Measurements from ENCODE around the gene IL1R2. TPM values are rescaled to one million over a fixed set of nuclear protein-coding genes. Genes with fewer than 3 reads are reported as not detected.

The IL1R2 gene
- total and polyA plus RNA-seq, 3 donors from 2014 or later: 2.2 to 3.7 (median 2.7) TPM

GRCh38 chr2:102046135-102046986 is 54.6 kb downstream of the IL1R2 start:
- no peak overlapping the region for H3K4me3 ChIP-seq
- H3K4me1 ChIP-seq: peaks cover 25% of the 10 kb centered on the region
- WGBS, 2 donors: 84% methylated on average over 8 to 9 of the region's 9 CpGs
- no peaks in the 10 kb centered on the region for H3K9me3 ChIP-seq
- TF ChIP-seq, protein P1, sequence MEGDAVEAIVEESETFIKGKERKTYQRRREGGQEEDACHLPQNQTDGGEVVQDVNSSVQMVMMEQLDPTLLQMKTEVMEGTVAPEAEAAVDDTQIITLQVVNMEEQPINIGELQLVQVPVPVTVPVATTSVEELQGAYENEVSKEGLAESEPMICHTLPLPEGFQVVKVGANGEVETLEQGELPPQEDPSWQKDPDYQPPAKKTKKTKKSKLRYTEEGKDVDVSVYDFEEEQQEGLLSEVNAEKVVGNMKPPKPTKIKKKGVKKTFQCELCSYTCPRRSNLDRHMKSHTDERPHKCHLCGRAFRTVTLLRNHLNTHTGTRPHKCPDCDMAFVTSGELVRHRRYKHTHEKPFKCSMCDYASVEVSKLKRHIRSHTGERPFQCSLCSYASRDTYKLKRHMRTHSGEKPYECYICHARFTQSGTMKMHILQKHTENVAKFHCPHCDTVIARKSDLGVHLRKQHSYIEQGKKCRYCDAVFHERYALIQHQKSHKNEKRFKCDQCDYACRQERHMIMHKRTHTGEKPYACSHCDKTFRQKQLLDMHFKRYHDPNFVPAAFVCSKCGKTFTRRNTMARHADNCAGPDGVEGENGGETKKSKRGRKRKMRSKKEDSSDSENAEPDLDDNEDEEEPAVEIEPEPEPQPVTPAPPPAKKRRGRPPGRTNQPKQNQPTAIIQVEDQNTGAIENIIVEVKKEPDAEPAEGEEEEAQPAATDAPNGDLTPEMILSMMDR (IDR thresholded peaks at IDR 0.05): no peak
- TF ChIP-seq POLR2A (IDR thresholded peaks at IDR 0.05): no peak
- H3K27ac ChIP-seq: no peak overlapping the region
- H3K36me3 ChIP-seq (ENCODE audit: low read depth, missing control alignments): no peaks in the 10 kb centered on the region
- DNase-seq: no peak
- intact Hi-C loops (cut with DNase I; ENCODE audit: low total_unique reads): no loop called here
- H3K27me3 ChIP-seq: no peaks in the 10 kb centered on the region

- peaks cover 33% of the 10 kb centered on the region for H3K4me1 ChIP-seq
- intact Hi-C loops (cut with DNase I; ENCODE audit: low total_unique reads): no loop called here
- no peaks in the 10 kb centered on the region for H3K27me3 ChIP-seq
- TF ChIP-seq POLR2A (IDR thresholded peaks at IDR 0.05): no peak
- TF ChIP-seq, protein P1 (IDR thresholded peaks at IDR 0.05): no peak
- H3K36me3 ChIP-seq (ENCODE audit: low read depth, missing control alignments): no peaks in the 10 kb centered on the region
- H3K4me3 ChIP-seq: no peak overlapping the region
- peak; percentile 75 for DNase-seq
- H3K27ac ChIP-seq: peak overlapping the region; percentile 40 to 75
- no peaks in the 10 kb centered on the region for H3K9me3 ChIP-seq
- 39 to 42% methylated on average over 8 of the region's 8 CpGs for WGBS, 2 donors
Measured at GRCh38 chr2:102048465-102048864, 56.7 kb downstream of the IL1R2 start.

- 33 to 42% methylated on average over 10 of the region's 10 CpGs for WGBS, 2 donors
- H3K36me3 ChIP-seq (ENCODE audit: low read depth, missing control alignments): no peaks in the 10 kb centered on the region
- no peaks in the 10 kb centered on the region for H3K27me3 ChIP-seq
- no peaks in the 10 kb centered on the region for H3K9me3 ChIP-seq
- H3K4me1 ChIP-seq: peaks cover 33% of the 10 kb centered on the region
- DNase-seq: peak; percentile 48
- peak overlapping the region; percentile 32 to 75 for H3K27ac ChIP-seq
- no peak overlapping the region for H3K4me3 ChIP-seq
- intact Hi-C loops (cut with DNase I; ENCODE audit: low total_unique reads): no loop called here
- TF ChIP-seq POLR2A (IDR thresholded peaks at IDR 0.05): no peak
- TF ChIP-seq, protein P1 (IDR thresholded peaks at IDR 0.05): no peak
Measured at GRCh38 chr2:102049756-102050443, 58.1 kb downstream of the IL1R2 start.

- Histone ChIP-seq H3K36me3 (ENCODE audit: low read depth, missing control alignments) (no peaks in the 10 kb centered on the region), H3K4me1 (peaks cover 33% of the 10 kb centered on the region), H3K9me3 (no peaks in the 10 kb centered on the region), H3K27ac (peak overlapping the region; percentile 31 to 75), H3K27me3 (no peaks in the 10 kb centered on the region), H3K4me3 (no peak overlapping the region)
- intact Hi-C loops (cut with DNase I; ENCODE audit: low total_unique reads): no loop called here
- WGBS, 2 donors: 40 to 43% methylated on average over 7 of the region's 7 CpGs
- TF ChIP-seq POLR2A (IDR thresholded peaks at IDR 0.05): no peak
- TF ChIP-seq, protein P1 (IDR thresholded peaks at IDR 0.05): no peak
- peak; percentile 82 for DNase-seq
Measured at GRCh38 chr2:102050854-102051391, 59.2 kb downstream of the IL1R2 start.

Data from testis (tissue), 3 donors.